Skin epidermis (tissue), 12 donors: ENCODE measurements around the gene NBEAL2.

ENCODE experiments used
- H3K27ac ChIP-seq, 21 experiments: fragments of 200-600 bp; sonication (generic) in 11 of 21; one replicate each; pipeline ENCODE4 v1.5.0; 2020; ENCODE audit warnings: mild to moderate bottlenecking in 3 of 21, inconsistent platforms in 2 of 21, moderate library complexity in 2 of 21
- H3K4me3 ChIP-seq, 7 experiments: fragments of 200-600 bp; sonication (generic) in 2 of 7; one replicate each; pipeline ENCODE4 v1.5.0; 2020; ENCODE audit warnings: inconsistent platforms in 2 of 7, mild to moderate bottlenecking in 2 of 7, moderate library complexity in 1 of 7

Gene NBEAL2

GRCh38 chr3:47006145-47006651 is 26.7 kb downstream of the NBEAL2 start:
- Histone ChIP-seq H3K27ac (no peak overlapping the region), H3K4me3 (no peak overlapping the region)

DNA sequence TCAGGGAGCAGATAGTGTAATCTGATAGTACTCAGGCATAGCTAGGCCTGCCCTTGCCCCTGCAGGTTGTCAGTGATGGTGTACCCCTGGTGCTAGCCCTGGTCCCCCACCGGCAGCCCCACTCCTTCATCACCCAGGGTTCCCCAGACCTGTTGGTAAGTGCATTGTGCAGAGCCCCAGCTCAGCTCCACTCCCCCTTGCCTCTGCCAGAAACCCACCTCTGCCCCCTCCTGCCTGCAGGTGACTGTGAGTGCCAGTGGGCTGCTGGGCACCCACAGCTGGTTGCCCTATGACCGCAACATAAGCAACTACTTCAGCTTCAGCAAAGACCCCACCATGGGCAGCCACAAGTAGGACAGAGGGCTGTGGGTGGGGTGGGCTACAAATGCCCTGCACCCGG is 27.5 kb downstream of the NBEAL2 start:
- no peak overlapping the region for H3K27ac ChIP-seq

DNA sequence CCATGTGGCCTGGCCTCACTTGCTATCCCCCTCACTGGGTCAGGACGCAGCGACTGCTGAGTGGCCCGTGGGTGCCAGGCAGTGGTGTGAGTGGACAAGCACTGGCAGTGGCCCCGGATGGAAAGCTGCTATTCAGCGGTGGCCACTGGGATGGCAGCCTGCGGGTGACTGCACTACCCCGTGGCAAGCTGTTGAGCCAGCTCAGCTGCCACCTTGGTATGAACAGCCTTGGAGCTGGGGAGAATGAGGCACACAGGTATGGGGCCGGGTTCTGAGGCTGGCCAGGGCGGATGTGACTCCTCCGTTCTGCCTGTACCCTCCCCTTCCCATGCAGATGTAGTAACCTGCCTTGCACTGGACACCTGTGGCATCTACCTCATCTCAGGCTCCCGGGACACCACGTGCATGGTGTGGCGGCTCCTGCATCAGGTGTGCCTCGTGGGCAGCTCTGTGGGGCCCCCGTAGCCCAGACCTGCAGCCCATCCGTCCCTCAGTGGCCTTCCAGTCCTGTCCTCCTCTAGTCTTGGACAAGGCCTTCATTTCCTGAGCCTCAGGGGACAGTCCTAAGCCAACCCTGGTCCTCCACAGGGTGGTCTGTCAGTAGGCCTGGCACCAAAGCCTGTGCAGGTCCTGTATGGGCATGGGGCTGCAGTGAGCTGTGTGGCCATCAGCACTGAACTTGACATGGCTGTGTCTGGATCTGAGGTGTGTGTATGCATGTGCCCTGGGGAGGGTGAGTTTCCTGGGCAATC is 28.2 kb downstream of the NBEAL2 start:
- H3K4me3 ChIP-seq: no peak overlapping the region
- H3K27ac ChIP-seq: no peak overlapping the region

More for the DNA sequence above, 27.5 kb downstream of the NBEAL2 start:
- no peak overlapping the region for H3K4me3 ChIP-seq

DNA sequence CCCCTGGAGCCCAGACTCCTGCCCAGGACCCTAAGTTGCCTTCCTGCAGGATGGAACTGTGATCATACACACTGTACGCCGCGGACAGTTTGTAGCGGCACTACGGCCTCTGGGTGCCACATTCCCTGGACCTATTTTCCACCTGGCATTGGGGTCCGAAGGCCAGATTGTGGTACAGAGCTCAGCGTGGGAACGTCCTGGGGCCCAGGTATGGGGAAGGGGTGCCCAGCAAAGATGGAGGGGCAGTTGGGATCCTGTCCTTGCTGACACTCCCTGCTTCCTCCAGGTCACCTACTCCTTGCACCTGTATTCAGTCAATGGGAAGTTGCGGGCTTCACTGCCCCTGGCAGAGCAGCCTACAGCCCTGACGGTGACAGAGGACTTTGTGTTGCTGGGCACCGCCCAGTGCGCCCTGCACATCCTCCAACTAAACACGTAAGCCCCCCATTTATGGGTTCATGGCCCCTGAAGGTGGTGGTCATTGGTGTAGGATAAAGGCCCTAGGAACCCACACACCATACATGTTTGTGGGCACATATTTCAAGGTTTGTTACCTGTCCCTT is 28.8 kb downstream of the NBEAL2 start:
- H3K4me3 ChIP-seq: no peak overlapping the region
- H3K27ac ChIP-seq: no peak overlapping the region

DNA sequence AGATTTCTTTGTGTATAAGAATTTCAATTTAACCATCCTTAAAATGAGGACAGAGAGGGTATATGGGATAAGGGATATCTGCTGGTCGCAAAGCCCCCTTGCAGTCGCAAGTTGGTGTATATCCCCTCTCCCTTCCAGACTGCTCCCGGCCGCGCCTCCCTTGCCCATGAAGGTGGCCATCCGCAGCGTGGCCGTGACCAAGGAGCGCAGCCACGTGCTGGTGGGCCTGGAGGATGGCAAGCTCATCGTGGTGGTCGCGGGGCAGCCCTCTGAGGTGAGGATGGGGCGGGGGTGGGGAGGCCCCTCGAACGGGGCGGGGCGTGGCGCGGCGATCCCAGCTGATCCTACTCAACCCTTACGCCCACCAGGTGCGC is 29.4 kb downstream of the NBEAL2 start:
- H3K27ac ChIP-seq: peak overlapping the region in 16 of 21 experiments; percentile 9 to 89 (median 82)
- peak overlapping the region; percentile 27 to 48 (median 41) for H3K4me3 ChIP-seq

- peak overlapping the region; percentile 47 to 89 (median 81) for H3K27ac ChIP-seq
Observed at GRCh38 chr3:47009225-47010110, 30.0 kb downstream of the NBEAL2 start.

DNA sequence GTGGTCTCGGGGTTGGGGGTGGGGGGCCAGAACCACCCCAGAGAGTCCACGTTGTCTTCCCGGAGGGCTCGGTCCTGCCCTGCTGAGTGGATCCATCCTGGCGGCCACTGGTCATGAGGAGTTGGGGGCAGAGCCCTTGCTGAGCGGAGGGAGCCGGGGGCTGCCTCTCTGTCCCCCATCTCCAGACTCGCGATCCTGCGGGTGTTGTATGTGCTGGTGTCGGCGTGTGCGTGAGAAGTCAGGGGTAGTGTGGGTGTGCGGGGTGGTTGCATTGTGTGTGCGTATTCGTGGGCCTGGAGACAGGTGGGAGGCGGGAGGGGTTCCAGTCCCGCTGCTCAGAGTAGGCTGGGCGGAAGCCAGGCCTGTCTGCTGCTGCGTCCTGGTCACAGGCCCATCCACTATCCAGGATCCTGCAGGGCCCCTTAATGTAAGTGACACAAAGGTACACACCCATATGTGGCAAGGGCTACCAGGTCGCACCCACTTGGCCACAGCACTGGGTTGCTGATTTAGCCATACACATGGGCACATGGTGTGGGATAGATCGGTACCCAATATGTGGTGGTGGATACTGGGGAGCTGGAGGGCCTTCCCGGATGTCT is 30.7 kb downstream of the NBEAL2 start:
- H3K4me3 ChIP-seq: peak overlapping the region; percentile 27 to 48 (median 41)
- peak overlapping the region in 19 of 21 experiments; percentile 50 to 89 (median 84) for H3K27ac ChIP-seq

More at GRCh38 chr3:47009225-47010110, 30.0 kb downstream of the NBEAL2 start:
- H3K4me3 ChIP-seq: peak overlapping the region; percentile 27 to 48 (median 41)

GRCh38 chr3:47010910-47011309 is 31.4 kb downstream of the NBEAL2 start:
- Histone ChIP-seq H3K27ac (peak overlapping the region in 1 of 21 experiments; percentile 76), H3K4me3 (no peak overlapping the region)

DNA sequence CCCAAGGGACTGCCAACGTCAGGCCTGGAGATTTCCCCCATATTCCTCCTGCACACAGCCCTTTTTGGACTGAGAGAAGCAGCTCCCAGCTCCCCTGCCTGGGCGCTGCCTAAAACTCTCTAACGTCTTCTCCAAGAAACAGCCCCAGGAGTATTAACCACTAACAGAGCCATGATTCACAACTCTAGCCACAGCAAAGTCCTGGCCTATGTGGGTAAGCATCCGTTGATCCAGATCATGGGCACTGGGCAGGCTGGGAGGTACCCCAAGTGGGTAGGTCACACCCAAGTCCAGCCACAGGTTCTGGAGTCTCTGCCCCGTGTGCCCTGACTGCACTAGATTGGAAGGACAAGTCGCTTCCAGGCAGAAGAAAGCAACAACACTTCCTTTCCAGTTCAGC is 31.9 kb downstream of the NBEAL2 start:
- Histone ChIP-seq H3K4me3 (no peak overlapping the region), H3K27ac (no peak overlapping the region)

DNA sequence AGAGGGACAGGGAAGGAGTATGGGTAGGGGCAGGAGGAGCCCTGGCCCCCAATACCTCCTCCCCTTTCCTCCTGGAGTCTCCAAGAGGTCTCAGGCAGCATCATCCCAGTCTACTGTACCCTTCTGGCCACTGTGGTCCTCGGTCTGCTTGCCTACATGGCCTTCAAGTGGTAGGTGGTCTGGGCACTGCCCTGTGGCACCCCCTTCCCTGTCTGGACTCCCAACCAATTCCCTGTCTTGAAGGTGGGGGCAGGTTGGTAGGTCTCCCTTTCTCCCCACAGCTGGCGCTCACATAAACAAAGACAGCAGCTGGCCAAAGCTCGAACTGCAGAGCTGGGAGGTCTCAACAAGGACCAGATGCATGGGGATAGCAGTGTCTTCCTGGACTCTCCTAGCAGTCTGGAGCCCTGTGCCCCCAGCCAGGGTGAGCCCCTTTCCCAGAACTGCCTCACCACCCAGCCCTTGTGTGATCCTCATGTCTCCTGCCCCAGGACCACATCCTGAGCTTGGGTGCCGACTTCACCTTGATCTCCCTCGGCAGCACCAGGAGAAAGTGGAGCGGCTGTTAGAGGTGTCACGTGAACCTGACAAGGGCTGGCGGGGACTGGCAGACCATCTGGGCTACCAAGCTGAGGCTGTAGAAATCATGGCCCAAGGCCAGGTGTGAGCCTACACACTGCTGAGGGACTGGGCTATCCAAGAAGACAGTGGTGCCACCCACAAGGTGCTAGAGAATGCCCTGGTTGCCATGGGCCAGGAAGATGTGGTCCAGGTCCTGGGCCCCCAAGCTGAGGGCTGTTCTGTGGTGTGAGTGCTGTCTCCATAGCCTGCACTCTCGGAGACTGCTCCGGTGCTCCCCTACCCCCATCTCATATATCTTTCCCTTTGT is 33.1 kb downstream of the NBEAL2 start:
- Histone ChIP-seq H3K4me3 (no peak overlapping the region), H3K27ac (peak overlapping the region in 1 of 21 experiments; percentile 31)

DNA sequence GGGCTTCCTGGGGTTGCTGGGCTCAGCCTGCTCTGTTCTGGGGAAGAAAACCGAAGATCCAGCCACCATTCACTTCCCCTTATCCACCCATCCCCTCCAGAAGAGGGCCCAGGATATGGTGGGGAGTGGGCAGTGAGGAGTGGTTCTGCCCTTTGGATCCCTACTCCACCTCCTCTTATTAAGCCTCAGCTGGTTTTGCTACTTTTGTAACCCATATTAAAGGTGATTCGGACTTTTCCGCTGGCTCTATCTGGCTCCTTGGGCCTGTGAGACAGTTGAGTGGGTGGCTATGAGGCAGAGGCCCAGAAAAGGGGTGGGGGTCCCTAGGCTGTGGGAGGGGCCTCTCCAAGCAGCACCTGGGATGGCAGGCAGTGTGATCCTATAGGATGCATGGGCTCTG is 33.8 kb downstream of the NBEAL2 start:
- Histone ChIP-seq H3K27ac (no peak overlapping the region), H3K4me3 (no peak overlapping the region)

DNA sequence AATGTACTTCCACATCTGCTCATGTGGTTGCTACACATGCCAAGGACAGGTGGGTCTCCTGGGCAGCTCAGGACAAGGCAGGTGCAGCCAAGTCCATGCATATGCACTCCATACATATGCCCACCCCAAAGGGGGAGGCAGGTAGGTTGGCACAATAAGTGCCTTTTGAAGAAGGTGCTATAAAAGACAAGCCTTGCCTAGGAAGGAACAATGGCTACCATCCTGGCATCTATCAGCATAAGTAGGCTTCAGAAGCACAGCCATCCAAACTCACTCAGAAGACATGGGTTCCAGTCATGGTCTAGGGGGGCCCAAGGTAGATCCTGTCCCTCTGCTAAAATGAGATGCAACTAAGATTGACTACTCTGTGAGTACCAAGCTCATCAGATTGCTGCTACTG is 34.6 kb downstream of the NBEAL2 start:
- Histone ChIP-seq H3K4me3 (no peak overlapping the region), H3K27ac (no peak overlapping the region)

DNA sequence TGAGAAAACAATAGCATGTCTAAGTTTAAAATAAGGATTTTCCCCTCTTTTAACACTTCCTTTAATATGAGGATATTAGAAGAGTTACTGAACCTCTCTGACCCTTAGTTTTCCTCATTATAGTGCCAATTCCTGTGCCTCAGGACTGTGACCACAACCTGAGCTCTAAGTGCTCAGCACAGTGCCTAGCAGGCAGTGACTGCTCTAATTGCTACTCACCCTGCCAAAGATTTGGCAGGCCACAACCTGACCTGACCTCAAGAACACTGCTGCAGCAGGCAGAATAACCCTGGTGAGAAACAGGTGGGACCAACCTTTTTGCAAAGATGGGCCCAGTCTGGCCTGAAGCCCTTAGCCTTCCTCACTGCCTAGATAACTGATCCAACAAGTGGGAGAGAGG is 35.7 kb downstream of the NBEAL2 start:
- H3K27ac ChIP-seq: peak overlapping the region in 2 of 21 experiments; percentile 3 to 46

GRCh38 chr3:47016086-47016933 is 36.8 kb downstream of the NBEAL2 start:
- H3K27ac ChIP-seq: peak overlapping the region in 5 of 21 experiments; percentile 6 to 62 (median 27)
- no peak overlapping the region for H3K4me3 ChIP-seq

More for the DNA sequence above, 35.7 kb downstream of the NBEAL2 start:
- H3K4me3 ChIP-seq: no peak overlapping the region

GRCh38 chr3:47016934-47017435 is 37.5 kb downstream of the NBEAL2 start:
- Histone ChIP-seq H3K4me3 (no peak overlapping the region), H3K27ac (peak overlapping the region in 6 of 21 experiments; percentile 6 to 62 (median 36))

- no peak overlapping the region for H3K4me3 ChIP-seq
- H3K27ac ChIP-seq: peak overlapping the region in 7 of 21 experiments; percentile 25 to 62 (median 34)
Observed at GRCh38 chr3:47017504-47018268, 38.2 kb downstream of the NBEAL2 start.

DNA sequence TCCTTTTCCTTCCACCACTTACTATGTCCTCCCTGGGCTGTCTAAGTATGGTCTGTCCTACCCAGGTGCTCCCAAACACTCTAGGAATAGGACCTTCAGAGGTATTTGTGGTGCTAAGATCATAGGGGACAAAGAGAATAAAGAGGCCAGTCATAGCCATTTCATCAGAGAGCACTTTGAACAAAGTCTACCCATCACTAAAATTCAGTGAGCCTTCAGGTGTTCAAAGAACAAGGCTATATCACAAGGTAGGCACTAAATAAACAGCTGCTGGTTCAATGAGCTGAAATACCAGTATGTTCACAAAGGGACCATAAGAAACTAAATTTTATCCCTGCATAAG is 38.8 kb downstream of the NBEAL2 start:
- no peak overlapping the region for H3K4me3 ChIP-seq
- peak overlapping the region in 4 of 21 experiments; percentile 34 to 62 (median 46) for H3K27ac ChIP-seq
